HG02840 (cell line): ENCODE results near the gene AQP1.

Source experiments
- ATAC-seq: cut with Tn5 transposase; IDR thresholded peaks from one replicate; pipeline ENCODE4 v1.9.1; 2021; ENCODE audit warnings: mild to moderate bottlenecking, moderate library complexity, moderate number of reproducible peaks; ENCODE audit not compliant: unreplicated experiment, low FRiP score

Gene AQP1

DNA sequence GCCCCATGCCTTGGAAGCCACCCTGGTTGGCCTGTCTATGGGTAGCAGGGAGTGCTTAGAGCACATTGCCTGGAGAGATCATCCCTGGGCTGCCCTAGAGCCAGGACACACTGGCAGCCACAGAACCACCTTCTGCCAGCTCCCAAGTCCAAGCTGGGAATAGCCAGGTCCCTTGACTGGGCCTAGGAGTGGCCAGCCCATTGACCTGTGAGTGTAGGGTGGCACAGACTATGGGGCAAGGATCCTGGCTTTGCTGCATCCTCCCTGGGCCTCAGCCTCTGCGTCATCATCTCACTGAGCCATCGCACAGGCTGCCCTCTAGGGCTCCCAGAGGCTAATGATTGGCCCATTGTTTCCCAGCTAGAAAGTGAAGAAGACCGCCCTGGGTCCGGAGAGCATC lies 7.0 kb downstream of the AQP1 start:
- no peak for ATAC-seq

DNA sequence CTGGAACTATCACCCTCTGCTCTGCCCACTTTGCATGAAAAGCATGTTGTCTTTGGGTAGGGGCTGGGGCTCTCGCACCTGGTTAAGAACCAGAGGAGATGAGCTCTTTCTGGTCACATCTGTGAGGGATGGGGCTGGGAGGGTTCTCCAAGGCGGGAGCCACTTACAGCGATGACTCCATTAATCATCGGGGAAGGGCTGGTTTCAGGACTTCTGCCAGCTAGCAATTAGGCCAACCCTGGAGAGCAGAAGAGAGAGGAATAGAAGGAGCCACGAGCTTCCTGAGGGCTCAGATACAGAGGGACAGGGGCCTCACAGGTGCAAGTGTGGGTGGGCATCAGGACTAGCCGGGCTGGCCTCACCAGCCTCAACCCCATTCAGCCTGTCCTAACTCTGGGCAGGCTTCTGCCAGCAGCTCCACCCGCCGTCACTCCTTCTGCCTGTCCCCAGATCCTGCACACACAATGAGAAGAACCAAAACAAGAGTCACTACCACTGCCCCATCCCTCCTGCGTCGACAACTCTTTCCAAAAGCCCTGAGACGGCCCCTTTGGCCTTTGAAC lies 8.4 kb downstream of the AQP1 start:
- ATAC-seq: no peak

DNA sequence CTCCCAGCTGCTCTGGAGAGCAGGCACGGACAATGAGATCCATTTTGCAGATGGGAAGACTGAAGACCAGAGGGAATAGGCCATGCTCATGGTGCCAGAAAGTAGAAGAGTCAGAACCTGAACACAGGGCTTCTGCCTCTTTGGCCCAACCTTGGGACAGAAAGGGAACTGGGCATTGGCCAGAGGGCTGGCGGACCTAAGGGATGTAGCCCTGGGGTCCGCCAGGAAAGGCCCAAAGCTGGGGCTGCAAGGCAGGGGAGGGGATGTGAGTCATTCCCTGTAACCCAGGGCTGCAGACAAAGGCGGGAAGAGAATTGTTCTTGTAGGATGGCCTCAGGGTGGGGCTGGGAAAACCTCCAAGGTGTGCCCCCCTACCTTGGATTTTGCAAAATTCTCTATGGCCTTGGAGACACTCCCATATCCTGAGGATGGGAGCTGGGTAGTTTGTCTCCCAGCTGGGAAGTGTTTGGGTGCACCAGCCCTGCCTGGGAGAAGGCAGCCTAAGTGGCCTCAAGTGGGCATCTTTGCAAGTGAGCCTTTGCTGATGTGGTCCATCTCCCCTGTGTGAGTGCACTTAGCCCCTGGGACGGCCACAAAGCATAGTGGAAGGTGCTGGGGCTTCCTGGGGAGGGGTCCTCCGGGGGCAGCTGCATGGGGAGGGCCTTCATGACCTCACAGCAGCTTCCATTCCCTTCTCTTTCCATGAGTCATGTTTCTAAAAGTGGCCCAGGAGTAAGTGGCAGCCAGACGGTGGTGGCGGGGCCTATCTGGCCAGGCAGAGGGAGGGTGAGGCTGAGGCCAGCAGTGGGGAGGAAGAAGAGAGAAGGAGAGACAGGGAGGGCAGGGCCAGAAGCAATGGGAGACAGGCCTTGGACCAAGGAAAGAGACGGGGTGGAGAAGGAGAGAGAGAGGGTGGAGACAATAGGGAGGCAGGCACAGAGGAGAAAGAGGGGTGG lies 9.2 kb downstream of the AQP1 start:
- ATAC-seq: no peak

DNA sequence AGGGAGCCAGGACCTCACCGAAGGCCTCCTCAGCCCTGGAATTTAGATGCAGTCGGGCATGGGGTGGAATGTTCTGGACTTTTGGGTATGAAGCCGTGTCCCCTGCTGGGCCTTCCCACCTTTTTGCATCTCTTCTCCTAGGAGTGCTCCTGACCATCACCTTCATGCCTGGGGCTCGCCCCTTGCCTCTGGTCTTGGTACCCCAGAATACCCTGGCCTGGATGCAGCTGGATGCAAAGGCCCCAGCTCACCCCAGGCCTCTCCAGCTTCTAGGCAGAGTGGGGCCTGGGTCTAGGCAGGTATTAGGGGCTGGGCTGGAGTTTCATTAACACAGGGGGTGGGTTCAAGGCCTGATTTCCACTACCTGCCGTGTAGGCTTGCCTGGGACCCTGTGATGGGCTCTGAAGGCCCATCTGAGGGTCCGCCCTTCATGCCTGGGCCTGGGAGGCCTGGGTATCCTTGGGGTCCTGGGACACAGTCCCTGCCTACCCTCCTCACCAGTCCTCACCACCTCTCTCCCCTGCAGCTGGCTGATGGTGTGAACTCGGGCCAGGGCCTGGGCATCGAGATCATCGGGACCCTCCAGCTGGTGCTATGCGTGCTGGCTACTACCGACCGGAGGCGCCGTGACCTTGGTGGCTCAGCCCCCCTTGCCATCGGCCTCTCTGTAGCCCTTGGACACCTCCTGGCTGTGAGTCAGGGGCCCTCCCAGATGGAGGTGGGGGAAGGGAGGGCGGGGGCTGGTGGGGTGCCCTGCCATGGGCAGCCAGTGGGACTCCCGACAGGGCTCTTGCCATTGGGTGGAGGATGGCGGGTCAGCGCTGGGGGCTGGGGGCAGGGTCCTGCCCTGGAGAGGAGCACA lies 10.1 kb downstream of the AQP1 start:
- ATAC-seq: no peak

DNA sequence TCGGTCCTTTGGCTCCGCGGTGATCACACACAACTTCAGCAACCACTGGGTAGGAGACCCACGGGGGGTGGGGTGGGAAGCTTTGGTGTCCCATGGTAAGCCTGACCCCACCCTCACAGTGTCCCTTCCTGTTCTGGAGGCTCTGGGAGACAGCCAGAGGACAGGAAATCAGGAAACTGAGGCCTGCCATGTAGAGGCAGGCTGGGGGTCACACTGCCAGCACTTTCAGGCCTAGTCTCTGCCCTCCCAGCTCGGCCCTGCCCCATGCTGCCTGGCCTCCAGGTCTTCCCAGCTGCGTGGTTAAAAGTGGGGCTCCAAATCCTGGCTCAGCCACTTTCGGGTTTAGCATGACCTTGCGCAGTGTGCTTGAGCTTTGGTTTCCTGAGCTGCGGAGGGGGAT lies 10.9 kb downstream of the AQP1 start:
- ATAC-seq: no peak

DNA sequence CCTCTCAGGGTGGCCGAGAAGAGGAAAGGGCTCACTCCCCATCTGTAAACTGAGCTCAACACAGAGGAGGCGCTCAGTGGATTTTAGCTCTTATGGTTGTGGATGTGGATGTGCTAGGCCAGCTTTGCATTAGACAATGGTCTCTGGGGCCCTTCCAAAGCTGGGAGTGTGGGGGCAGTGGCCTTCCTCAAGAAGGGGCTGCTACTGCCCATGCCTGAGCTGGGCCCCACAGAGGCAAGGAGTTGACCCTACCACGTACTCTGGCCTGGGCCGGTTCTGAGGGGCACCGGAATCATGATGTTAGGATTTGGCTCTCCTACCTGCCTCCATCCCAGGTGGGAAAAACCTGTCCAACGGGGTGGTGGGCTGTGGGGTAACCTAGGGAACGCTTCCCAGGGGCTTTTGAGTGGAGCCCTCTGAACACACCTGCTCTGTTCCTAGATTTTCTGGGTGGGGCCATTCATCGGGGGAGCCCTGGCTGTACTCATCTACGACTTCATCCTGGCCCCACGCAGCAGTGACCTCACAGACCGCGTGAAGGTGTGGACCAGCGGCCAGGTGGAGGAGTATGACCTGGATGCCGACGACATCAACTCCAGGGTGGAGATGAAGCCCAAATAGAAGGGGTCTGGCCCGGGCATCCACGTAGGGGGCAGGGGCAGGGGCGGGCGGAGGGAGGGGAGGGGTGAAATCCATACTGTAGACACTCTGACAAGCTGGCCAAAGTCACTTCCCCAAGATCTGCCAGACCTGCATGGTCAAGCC lies 11.5 kb downstream of the AQP1 start:
- ATAC-seq: no peak

DNA sequence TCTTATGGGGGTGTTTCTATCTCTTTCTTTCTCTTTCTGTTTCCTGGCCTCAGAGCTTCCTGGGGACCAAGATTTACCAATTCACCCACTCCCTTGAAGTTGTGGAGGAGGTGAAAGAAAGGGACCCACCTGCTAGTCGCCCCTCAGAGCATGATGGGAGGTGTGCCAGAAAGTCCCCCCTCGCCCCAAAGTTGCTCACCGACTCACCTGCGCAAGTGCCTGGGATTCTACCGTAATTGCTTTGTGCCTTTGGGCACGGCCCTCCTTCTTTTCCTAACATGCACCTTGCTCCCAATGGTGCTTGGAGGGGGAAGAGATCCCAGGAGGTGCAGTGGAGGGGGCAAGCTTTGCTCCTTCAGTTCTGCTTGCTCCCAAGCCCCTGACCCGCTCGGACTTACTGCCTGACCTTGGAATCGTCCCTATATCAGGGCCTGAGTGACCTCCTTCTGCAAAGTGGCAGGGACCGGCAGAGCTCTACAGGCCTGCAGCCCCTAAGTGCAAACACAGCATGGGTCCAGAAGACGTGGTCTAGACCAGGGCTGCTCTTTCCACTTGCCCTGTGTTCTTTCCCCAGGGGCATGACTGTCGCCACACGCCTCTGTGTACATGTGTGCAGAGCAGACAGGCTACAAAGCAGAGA lies 12.2 kb downstream of the AQP1 start:
- ATAC-seq: no peak

DNA sequence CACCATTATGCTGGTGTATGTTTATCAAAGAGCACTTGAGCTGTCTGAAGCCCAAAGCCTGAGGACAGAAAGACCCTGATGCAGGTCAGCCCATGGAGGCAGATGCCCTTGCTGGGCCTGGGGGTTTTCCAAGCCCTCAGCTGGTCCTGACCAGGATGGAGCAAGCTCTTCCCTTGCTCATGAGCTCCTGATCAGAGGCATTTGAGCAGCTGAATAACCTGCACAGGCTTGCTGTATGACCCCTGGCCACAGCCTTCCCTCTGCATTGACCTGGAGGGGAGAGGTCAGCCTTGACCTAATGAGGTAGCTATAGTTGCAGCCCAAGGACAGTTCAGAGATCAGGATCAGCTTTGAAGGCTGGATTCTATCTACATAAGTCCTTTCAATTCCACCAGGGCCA lies 13.0 kb downstream of the AQP1 start:
- ATAC-seq: no peak

DNA sequence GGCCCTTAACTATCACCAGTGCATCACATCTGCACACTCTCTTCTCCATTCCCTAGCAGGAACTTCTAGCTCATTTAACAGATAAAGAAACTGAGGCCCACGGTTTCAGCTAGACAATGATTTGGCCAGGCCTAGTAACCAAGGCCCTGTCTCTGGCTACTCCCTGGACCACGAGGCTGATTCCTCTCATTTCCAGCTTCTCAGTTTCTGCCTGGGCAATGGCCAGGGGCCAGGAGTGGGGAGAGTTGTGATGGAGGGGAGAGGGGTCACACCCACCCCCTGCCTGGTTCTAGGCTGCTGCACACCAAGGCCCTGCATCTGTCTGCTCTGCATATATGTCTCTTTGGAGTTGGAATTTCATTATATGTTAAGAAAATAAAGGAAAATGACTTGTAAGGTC lies 13.5 kb downstream of the AQP1 start:
- ATAC-seq: no peak

DNA sequence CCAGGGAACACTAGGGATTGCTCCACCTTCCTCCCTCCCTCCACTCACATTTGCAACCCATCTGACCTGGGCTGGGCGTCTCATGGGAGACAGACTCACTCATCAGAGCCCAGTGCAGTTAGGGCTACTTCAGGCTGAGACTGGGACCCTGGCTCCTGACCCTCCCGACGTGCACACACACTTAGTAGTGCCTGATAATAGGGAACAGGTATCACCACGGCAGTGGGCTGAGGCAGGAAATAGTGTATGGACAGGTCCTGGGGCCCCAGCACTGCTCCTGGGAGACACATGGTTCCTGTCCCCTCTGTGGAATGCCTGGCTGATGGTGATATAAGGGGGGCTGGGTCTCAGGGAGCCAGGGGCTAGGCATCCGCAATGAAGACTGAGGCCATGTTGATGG lies 14.3 kb downstream of the AQP1 start:
- no peak for ATAC-seq

DNA sequence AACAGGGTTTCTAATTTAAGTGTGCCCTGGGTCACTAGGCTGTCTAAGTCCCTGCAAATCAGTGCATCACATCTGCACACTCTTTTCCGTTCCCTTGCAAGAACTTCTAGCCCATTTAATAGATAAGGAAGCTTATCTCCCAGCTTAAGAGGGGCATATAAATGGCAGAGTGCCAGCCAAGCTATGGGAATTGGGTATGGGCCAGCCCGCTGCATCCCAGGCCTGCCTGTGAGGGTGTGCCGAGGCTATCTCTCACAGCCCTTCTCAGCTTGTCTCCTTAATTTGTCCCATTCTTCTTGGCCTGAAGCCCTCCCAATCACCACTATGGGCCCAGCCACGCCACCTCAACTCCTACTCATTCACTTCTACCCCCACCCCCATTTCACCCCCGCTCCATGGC lies 14.7 kb downstream of the AQP1 start:
- no peak for ATAC-seq

DNA sequence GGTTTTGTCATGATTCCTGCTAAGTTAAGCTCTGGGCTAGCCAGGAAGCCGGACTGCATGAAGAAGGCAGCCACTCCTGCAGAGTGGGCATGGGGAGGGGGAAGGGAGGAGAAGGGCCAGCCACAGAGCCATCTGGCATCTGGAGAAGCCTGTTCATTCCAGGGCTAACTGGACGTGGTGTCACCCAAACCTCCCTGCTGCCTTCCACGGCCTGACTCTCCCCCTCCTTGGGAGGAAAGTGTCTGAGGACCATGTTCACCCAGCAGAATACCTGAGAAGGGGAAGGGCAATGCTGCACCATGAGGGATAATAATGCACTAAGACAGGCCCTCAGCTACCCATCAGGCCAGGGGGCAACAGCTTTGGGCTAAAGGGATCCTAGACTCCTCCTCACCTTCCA lies 15.4 kb downstream of the AQP1 start:
- ATAC-seq: no peak

DNA sequence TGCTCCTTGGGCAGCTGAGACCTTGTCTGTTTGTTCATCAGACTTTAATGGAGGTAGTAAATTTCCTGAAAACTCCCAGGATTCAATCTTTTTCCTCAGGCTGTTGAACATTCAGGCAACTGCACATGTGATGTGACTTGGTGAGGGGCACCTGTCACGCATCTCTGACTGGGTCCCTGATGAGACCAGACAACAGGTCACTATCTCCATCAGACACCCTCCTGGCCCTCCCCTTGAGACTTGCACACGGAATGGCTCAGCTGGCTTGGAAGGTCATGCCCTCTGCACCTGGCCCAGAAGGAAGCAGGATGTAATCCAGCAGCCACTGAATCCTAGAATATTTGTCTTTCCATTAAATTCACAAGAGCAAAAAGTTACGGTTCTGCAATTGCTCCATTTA lies 15.9 kb downstream of the AQP1 start:
- ATAC-seq: no peak

DNA sequence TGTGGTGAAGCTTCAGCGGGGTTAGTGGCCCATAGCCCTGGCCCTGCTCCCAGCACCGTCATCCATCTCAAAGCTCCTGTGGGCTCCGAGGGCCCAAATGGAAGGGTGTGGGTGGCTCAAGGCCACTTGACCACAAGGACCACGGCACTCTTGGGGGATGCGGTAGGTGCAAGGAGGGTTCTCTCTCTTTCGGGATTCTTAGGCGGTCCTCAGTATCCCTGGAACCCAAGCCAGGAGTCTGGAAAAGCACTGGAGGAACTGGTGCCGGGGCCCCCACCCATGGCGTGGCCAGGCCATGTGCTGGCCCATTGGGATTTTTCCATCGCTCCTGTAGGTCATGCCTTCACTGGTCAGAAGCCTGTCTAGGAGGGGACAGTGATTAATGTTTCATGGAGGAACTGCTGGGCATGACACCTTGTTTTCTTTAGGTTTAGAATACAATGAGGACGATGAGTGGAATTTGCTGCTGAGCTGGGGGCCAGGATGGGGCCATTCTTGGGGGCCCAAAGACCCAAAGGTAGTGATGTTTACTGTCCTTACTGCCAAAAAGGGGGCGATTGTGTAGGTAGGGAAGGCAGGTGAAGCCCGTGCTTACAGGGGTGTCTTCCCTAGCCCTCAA lies 16.7 kb downstream of the AQP1 start:
- no peak for ATAC-seq

DNA sequence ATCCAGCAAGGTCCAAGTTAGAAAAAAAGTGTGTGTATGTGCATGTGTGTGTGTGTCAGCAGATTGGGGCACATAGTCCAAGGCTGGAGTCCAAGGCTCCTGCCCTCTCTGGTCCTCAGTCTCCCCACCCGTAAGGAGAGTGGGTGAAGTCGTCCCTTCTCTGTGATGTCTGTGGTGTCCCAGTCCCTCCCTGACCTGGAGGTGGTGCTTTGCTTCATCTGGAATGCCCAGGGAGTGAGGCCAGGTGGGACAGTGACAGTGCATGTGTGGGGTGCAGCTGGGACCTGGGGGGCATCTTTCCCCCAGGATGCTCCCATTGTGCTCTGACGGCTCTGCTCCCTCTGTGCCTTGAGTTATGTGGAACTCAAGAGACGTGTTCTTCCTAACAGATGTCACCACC lies 18.0 kb downstream of the AQP1 start:
- ATAC-seq: no peak

DNA sequence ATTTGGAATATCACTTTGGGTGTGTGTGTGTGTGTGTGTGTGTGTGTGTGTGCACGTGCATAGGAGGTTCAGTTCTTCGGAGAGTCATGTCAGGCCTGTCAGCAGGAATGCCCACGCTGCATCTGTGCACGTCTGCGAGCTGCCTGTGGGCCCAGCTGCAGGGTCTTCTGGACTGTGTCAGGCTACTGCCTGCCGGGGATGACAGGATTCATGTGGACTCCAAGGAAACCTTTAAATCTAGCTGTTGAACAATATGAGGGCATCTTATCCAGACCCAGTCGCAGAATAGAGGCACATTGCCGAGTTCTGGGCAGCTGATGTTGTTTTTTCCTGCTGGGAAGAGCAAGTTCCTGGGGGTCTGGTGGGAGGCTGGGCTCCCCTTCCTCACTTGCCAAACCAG lies 19.0 kb downstream of the AQP1 start:
- ATAC-seq: no peak

DNA sequence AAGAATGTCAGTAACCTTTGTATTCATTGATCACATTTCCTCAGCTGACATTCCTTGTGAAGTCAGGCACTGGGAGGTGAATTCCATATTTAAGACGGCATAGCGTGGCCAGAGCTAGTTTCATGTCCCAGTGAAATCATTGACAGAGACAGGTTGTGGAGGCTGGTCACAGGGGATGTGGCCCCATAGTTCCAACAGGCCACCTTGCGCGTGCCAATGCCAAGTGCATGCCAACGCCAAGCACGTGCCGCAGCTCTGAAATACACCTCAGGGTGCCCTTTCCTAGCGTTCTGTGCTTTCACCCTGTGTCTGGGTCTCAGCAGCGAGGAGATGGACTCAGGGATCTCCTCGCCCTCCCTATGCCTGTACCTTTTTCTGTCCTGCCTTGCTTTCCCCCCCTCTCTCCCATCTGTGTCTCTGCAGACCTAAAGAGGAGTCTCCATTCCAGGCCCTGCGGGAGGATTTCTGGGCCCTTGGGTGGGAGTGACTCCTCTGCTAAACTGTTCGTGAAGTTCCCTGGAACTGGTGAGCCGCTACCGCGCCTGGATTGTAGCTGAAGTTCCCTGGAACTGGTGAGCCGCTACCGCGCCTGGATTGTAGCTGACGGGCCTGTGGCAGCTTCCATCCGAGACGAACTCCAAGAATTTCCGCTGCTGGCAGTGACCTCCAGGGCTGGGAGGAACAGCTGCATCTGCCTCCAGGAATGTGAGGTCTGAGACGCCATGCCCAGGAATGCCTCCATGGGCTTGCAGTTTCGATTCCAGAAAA lies 19.7 kb downstream of the AQP1 start:
- ATAC-seq: no peak

DNA sequence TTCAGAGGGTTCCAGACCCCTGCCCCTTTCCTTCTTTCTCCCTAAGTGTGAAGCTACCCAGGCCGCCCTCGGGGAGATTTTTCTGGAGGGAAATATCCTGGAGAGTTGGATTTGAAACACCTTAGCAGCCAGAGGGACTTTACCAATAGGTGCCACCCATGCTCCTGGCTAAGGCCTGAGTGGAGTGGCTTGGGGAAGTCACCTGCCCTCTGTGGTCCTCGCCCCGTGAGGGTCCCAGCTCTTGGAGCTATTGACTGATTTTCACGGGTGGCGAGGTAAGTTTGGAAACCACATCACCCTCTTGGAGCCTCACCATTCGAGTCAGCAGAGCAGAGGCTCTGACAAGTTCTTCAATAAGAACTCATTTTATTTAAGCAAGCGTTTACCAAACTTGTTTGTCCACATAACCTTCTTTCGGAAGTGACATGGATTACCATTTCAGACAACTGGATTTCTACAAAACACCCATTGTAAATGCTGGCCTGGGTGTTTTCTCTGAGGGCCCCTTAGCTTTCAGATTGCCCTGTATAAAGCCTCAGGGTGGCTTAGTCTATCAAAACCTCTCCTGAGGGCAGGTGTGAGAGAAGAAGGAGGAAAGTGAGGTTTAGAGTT lies 20.4 kb downstream of the AQP1 start:
- no peak for ATAC-seq
